ENCODE results near the gene CACHD1.
"Not testable (repeated sequence)": the region's sequence is repeated elsewhere in the genome, so short reads cannot be mapped to it uniquely, and the experiment has no call there.

CACHD1 gene

GRCh38 chr1:64691626-64692025, 221.7 kb downstream of the CACHD1 start:
- no peak for DNase-seq (ENCODE audit: low read depth)
- H3K4me3 ChIP-seq (ENCODE audit: low read depth, low read length) = no peak overlapping the region
- TF ChIP-seq CTCF (IDR thresholded peaks at IDR 0.05; ENCODE audit: insufficient read depth, low read depth, low read length, missing control alignments) = no peak

GRCh38 chr1:64692911-64693310, 223.0 kb downstream of the CACHD1 start:
- no peak overlapping the region for H3K4me3 ChIP-seq (ENCODE audit: low read depth, low read length)
- TF ChIP-seq CTCF (IDR thresholded peaks at IDR 0.05; ENCODE audit: insufficient read depth, low read depth, low read length, missing control alignments) = no peak
- DNase-seq (ENCODE audit: low read depth) = no peak

- H3K4me3 ChIP-seq (ENCODE audit: low read depth, low read length) = no peak overlapping the region
- DNase-seq (ENCODE audit: low read depth) = no peak
- no peak for TF ChIP-seq CTCF (IDR thresholded peaks at IDR 0.05; ENCODE audit: insufficient read depth, low read depth, low read length, missing control alignments)
These were observed 223.5 kb downstream of the CACHD1 start for GRCh38 chr1:64693406-64693805.

GRCh38 chr1:64696879-64697278, 226.9 kb downstream of the CACHD1 start:
- H3K4me3 ChIP-seq (ENCODE audit: low read depth, low read length) = no peak overlapping the region
- DNase-seq (ENCODE audit: low read depth) = no peak
- TF ChIP-seq CTCF (IDR thresholded peaks at IDR 0.05; ENCODE audit: insufficient read depth, low read depth, low read length, missing control alignments) = no peak

GRCh38 chr1:64699327-64699726, 229.4 kb downstream of the CACHD1 start:
- no peak overlapping the region for H3K4me3 ChIP-seq (ENCODE audit: low read depth, low read length)
- no peak for TF ChIP-seq CTCF (IDR thresholded peaks at IDR 0.05; ENCODE audit: insufficient read depth, low read depth, low read length, missing control alignments)
- no peak for DNase-seq (ENCODE audit: low read depth)

GRCh38 chr1:64701071-64701470, 231.1 kb downstream of the CACHD1 start:
- TF ChIP-seq CTCF (IDR thresholded peaks at IDR 0.05; ENCODE audit: insufficient read depth, low read depth, low read length, missing control alignments) = no peak
- no peak overlapping the region for H3K4me3 ChIP-seq (ENCODE audit: low read depth, low read length)
- DNase-seq (ENCODE audit: low read depth) = no peak

- no peak for TF ChIP-seq CTCF (IDR thresholded peaks at IDR 0.05; ENCODE audit: insufficient read depth, low read depth, low read length, missing control alignments)
- H3K4me3 ChIP-seq (ENCODE audit: low read depth, low read length) = no peak overlapping the region
- no peak for DNase-seq (ENCODE audit: low read depth)
These were observed 232.0 kb downstream of the CACHD1 start for GRCh38 chr1:64701886-64702285.

GRCh38 chr1:64702670-64703069, 232.7 kb downstream of the CACHD1 start:
- DNase-seq (ENCODE audit: low read depth); H3K4me3 ChIP-seq (ENCODE audit: low read depth, low read length): not testable (repeated sequence)

Data from GM12865 (cell line).